Right cardiac atrium (tissue), 5 donors: ENCODE results near the gene TRPC4. TPM values are rescaled to one million over a fixed set of nuclear protein-coding genes. Genes with fewer than 3 reads are reported as not detected.
"Not testable (repeated sequence)": the region's sequence is repeated elsewhere in the genome, so short reads cannot be mapped to it uniquely, and the experiment has no call there.

Experiments used
- ATAC-seq, 2 donors: fragments of 200-7000 bp; cut with Tn5 transposase; one replicate each; pipeline versions ENCODE4 v1.8.0 to v1.9.1; 2020; ENCODE audit warnings: moderate library complexity in 2 of 2, mild to moderate bottlenecking in 1 of 2
- DNase-seq, 3 donors: peaks; one replicate each; pipeline ENCODE4 v3.0.0-alpha.2; 2020
- H3K27ac ChIP-seq: one replicate; pipeline ENCODE4 v1.5.1; 2013; ENCODE audit warnings: mild to moderate bottlenecking, low read length, control low read depth, moderate library complexity
- H3K27me3 ChIP-seq: one replicate; pipeline ENCODE4 v1.6.1; 2013; ENCODE audit not compliant: control insufficient read depth, insufficient read depth
- H3K4me1 ChIP-seq: one replicate; pipeline ENCODE4 v1.6.1; 2013; ENCODE audit warnings: low read length; ENCODE audit not compliant: control insufficient read depth, insufficient read depth
- H3K4me3 ChIP-seq: one replicate; pipeline ENCODE4 v1.5.1; 2013; ENCODE audit warnings: low read length, control low read depth
- H3K9me3 ChIP-seq: one replicate; pipeline ENCODE4 v1.6.1; 2013; ENCODE audit warnings: low read length; ENCODE audit not compliant: control insufficient read depth
- WGBS: extraction: QIAGEN DNeasy Blood & Tissue Kit; methylation state at CpG from one replicate; pipeline ENCODE4 v1.1.7; 2013; 5-methylcytosine and 5-hydroxymethylcytosine counted together
- intact Hi-C, 4 donors: fragments of 100-400 bp; cut with DNase I; formaldehyde crosslinking; loops; one replicate each; pipeline versions ENCODE4 v1.11.0 to v1.14.0; 2022 to 2023
- polyA plus RNA-seq: library from polyadenylated mRNA; stranded (reverse); fragments of 200-250 nt; gene quantifications from one replicate; pipeline ENCODE4 v1.2.3, GENCODE V29; 2013
- total RNA-seq, 4 donors: library from RNA; stranded (reverse); fragmentation: NEBNext Ultra II Directional; extraction: Animal tissue kit (Norgen Biotek cat#: 25700); gene quantifications; one replicate each; pipeline ENCODE4 v1.2.1, GENCODE V29; 2021
- donor health status: healthy with polysubstance abuse.
- donor health status: DM: no; HTN: yes; CAD: no.
- donor health status: DM: no; HTN: no; CAD: no.
- donor health status: DM: no; HTN: yes; CAD: no; lungs with severe emphysema.
- donor health status: DM: yes; HTN: yes; CAD: no.

TRPC4 gene
- total and polyA plus RNA-seq, 5 donors: 1.4 to 4.6 (median 4.3) TPM

- no peak overlapping the region for H3K4me3 ChIP-seq
- ATAC-seq (no peak), DNase-seq (no peak)
- 50% methylated on average over 1 of the region's 1 CpG for WGBS
- intact Hi-C loops: no loop called here
- H3K27me3 ChIP-seq: no peaks in the 10 kb centered on the region
- no peaks in the 10 kb centered on the region for H3K4me1 ChIP-seq
- H3K27ac ChIP-seq: no peak overlapping the region
- H3K9me3 ChIP-seq: no peaks in the 10 kb centered on the region
Measured at GRCh38 chr13:37816276-37816675, 53.3 kb downstream of the TRPC4 start.

GRCh38 chr13:37811441-37811840, 58.1 kb downstream of the TRPC4 start:
- no peak for ATAC-seq
- no peak for DNase-seq
- Histone ChIP-seq H3K9me3 (no peaks in the 10 kb centered on the region), H3K4me1 (no peaks in the 10 kb centered on the region), H3K27me3 (no peaks in the 10 kb centered on the region), H3K27ac (no peak overlapping the region), H3K4me3 (no peak overlapping the region)
- 49% methylated on average over 2 of the region's 2 CpGs for WGBS
- intact Hi-C loops: no loop called here

- Histone ChIP-seq H3K4me3 (no peak overlapping the region), H3K4me1 (no peaks in the 10 kb centered on the region), H3K27me3 (no peaks in the 10 kb centered on the region), H3K27ac (no peak overlapping the region), H3K9me3 (no peaks in the 10 kb centered on the region)
- intact Hi-C loops: no loop called here
- 79% methylated on average over 3 of the region's 3 CpGs for WGBS
- DNase-seq (no peak), ATAC-seq (no peak)
Measured at GRCh38 chr13:37806666-37807065, 62.9 kb downstream of the TRPC4 start.

- 63% methylated on average over 3 of the region's 3 CpGs for WGBS
- Histone ChIP-seq H3K27me3 (no peaks in the 10 kb centered on the region), H3K27ac (no peak overlapping the region), H3K4me3 (no peak overlapping the region), H3K4me1 (no peaks in the 10 kb centered on the region), H3K9me3 (no peaks in the 10 kb centered on the region)
- no peak for DNase-seq
- intact Hi-C loops: no loop called here
- no peak for ATAC-seq
Measured at GRCh38 chr13:37797631-37798030, 71.9 kb downstream of the TRPC4 start.

GRCh38 chr13:37796795-37797194, 72.8 kb downstream of the TRPC4 start:
- H3K9me3 ChIP-seq, H3K4me1 ChIP-seq, H3K4me3 ChIP-seq, ATAC-seq, H3K27me3 ChIP-seq, intact Hi-C loops, H3K27ac ChIP-seq, DNase-seq: not testable (repeated sequence)
- WGBS: 91% methylated on average over 4 of the region's 4 CpGs

- H3K27ac ChIP-seq: no peak overlapping the region
- no peak for ATAC-seq
- no peaks in the 10 kb centered on the region for H3K27me3 ChIP-seq
- no peaks in the 10 kb centered on the region for H3K4me1 ChIP-seq
- H3K4me3 ChIP-seq: no peak overlapping the region
- no peaks in the 10 kb centered on the region for H3K9me3 ChIP-seq
- intact Hi-C loops: no loop called here
- DNase-seq: no peak
Measured at GRCh38 chr13:37795326-37795725, 74.2 kb downstream of the TRPC4 start.

- ATAC-seq (no peak), DNase-seq (no peak)
- WGBS: 55% methylated on average over 2 of the region's 2 CpGs
- Histone ChIP-seq H3K27me3 (no peaks in the 10 kb centered on the region), H3K9me3 (no peaks in the 10 kb centered on the region), H3K4me1 (no peaks in the 10 kb centered on the region), H3K27ac (no peak overlapping the region), H3K4me3 (no peak overlapping the region)
- intact Hi-C loops: no loop called here
Measured at GRCh38 chr13:37791699-37792098, 77.9 kb downstream of the TRPC4 start.

GRCh38 chr13:37788346-37788745, 81.2 kb downstream of the TRPC4 start:
- Histone ChIP-seq H3K27me3 (no peaks in the 10 kb centered on the region), H3K4me3 (no peak overlapping the region), H3K9me3 (no peaks in the 10 kb centered on the region), H3K27ac (no peak overlapping the region), H3K4me1 (no peaks in the 10 kb centered on the region)
- intact Hi-C loops: no loop called here
- whole genome bisulfite sequencing: 31% methylated on average over 1 of the region's 1 CpG
- DNase-seq: peak in 1 of 3 donors; percentile 11
- no peak for ATAC-seq

GRCh38 chr13:37777676-37778075, 91.9 kb downstream of the TRPC4 start:
- no peaks in the 10 kb centered on the region for H3K9me3 ChIP-seq
- ATAC-seq (no peak), DNase-seq (no peak)
- intact Hi-C loops: no loop called here
- no peak overlapping the region for H3K27ac ChIP-seq
- no peak overlapping the region for H3K4me3 ChIP-seq
- no peaks in the 10 kb centered on the region for H3K4me1 ChIP-seq
- no peaks in the 10 kb centered on the region for H3K27me3 ChIP-seq

- Histone ChIP-seq H3K9me3 (no peaks in the 10 kb centered on the region), H3K27me3 (no peaks in the 10 kb centered on the region), H3K4me3 (no peak overlapping the region), H3K4me1 (no peaks in the 10 kb centered on the region), H3K27ac (no peak overlapping the region)
- no peak for DNase-seq
- no peak for ATAC-seq
- 78% methylated on average over 1 of the region's 1 CpG for WGBS
- intact Hi-C loops: no loop called here
Measured at GRCh38 chr13:37775871-37776270, 93.7 kb downstream of the TRPC4 start.

GRCh38 chr13:37772644-37773043, 96.9 kb downstream of the TRPC4 start:
- Histone ChIP-seq H3K9me3 (no peaks in the 10 kb centered on the region), H3K4me3 (no peak overlapping the region), H3K27ac (no peak overlapping the region), H3K4me1 (no peaks in the 10 kb centered on the region), H3K27me3 (no peaks in the 10 kb centered on the region)
- no peak for DNase-seq
- ATAC-seq: no peak
- intact Hi-C loops: no loop called here
- 80% methylated on average over 7 of the region's 7 CpGs for WGBS

GRCh38 chr13:37769545-37769944, 100.0 kb downstream of the TRPC4 start:
- no peaks in the 10 kb centered on the region for H3K27me3 ChIP-seq
- H3K4me3 ChIP-seq: no peak overlapping the region
- H3K4me1 ChIP-seq: no peaks in the 10 kb centered on the region
- no peak for DNase-seq
- no peak for ATAC-seq
- no peaks in the 10 kb centered on the region for H3K9me3 ChIP-seq
- intact Hi-C loops: loop anchor here in 1 of 4 donors (5.0 kb wide), 1 partner anchor 758 kb away; no protein-coding TSS in a partner anchor
- WGBS: 92% methylated on average over 2 of the region's 2 CpGs
- no peak overlapping the region for H3K27ac ChIP-seq
